T-cell (primary cell): ENCODE data around the gene HNRNPA0. TPM values are rescaled to one million over a fixed set of nuclear protein-coding genes. Genes with fewer than 3 reads are reported as not detected.

Source experiments
- ATAC-seq, 4 experiments: fragments of 200-7000 bp in 3 of 4; fragments of 150-1000 bp in 1 of 4; cut with Tn5 transposase; replicated peaks in 1 of 4; 1 replicate in 3 of 4; 2 replicates in 1 of 4; pipeline ENCODE4 v1.10.0; 2021; ENCODE audit warnings: moderate library complexity in 3 of 4, mild to moderate bottlenecking in 2 of 4, moderate number of reproducible peaks in 1 of 4
- CTCF ChIA-PET, 2 donors: fragments of 300-600 bp; sonication (Branson Sonifier 250); formaldehyde crosslinking; loops; one replicate each; lab custom pipeline; 2022; ENCODE audit warnings: antibody characterized with exemption in 2 of 2; lab: Charles Lee
- POLR2A ChIA-PET, 2 donors: fragments of 300-600 bp; sonication (Branson Sonifier 250); formaldehyde crosslinking; loops; one replicate each; lab custom pipeline; 2022; ENCODE audit warnings: antibody characterized with exemption in 2 of 2; lab: Charles Lee
- DNase-seq, 35 experiments: peaks; one replicate each; pipeline versions ENCODE4 v3.0.0 to v3.0.0-alpha.2; 2013 to 2023
- H3K27ac ChIP-seq: one replicate; pipeline ENCODE4 v1.5.1; 2013; ENCODE audit warnings: low read length
- H3K27me3 ChIP-seq, 2 experiments: replicated peaks in 1 of 2; 1 replicate in 1 of 2; 2 replicates in 1 of 2; pipeline versions ENCODE4 v1.6.1 to v1.7.0; 2013; ENCODE audit warnings: low read length in 1 of 2, mixed read lengths in 1 of 2; ENCODE audit not compliant: control insufficient read depth in 2 of 2, insufficient read depth in 2 of 2; ENCODE audit errors: extremely low read depth in 1 of 2
- H3K36me3 ChIP-seq, 2 donors: 1 replicate in 1 of 2; 2 replicates in 1 of 2; pipeline versions ENCODE4 v1.6.1 to v1.7.0; 2013; ENCODE audit warnings: low read length in 1 of 2; ENCODE audit not compliant: control insufficient read depth in 2 of 2, insufficient read depth in 1 of 2; ENCODE audit errors: extremely low read depth in 1 of 2
- H3K4me1 ChIP-seq, 2 experiments: 1 replicate in 1 of 2; 2 replicates in 1 of 2; pipeline versions ENCODE4 v1.6.1 to v1.7.0; 2013; ENCODE audit warnings: low read length in 2 of 2, mixed read lengths in 1 of 2; ENCODE audit not compliant: insufficient read depth in 2 of 2, control insufficient read depth in 1 of 2; ENCODE audit errors: extremely low read depth in 1 of 2
- H3K4me3 ChIP-seq, 2 donors: 1 replicate in 1 of 2; 2 replicates in 1 of 2; pipeline versions ENCODE4 v1.5.1 to v1.7.0; 2013; ENCODE audit warnings: mild to moderate bottlenecking in 2 of 2, low read length in 1 of 2, moderate library complexity in 1 of 2; ENCODE audit not compliant: control insufficient read depth in 1 of 2; ENCODE audit errors: extremely low read depth in 1 of 2
- H3K9me3 ChIP-seq: 2 replicates; pipeline ENCODE4 v1.7.0; 2013
- H3K27ac Mint-ChIP-seq, 2 donors: one replicate each; pipeline ENCODE4 v1.8.0; 2020 to 2021; ENCODE audit warnings: mild to moderate bottlenecking in 2 of 2, mixed read lengths in 2 of 2
- H3K27me3 Mint-ChIP-seq, 2 donors: one replicate each; pipeline ENCODE4 v1.8.0; 2021 to 2022; ENCODE audit warnings: mixed read lengths in 2 of 2
- H3K36me3 Mint-ChIP-seq: one replicate; pipeline ENCODE4 v1.8.0; 2021; ENCODE audit warnings: mixed read lengths
- H3K4me1 Mint-ChIP-seq, 3 donors: one replicate each; pipeline ENCODE4 v1.8.0; 2020 to 2022; ENCODE audit warnings: mixed read lengths in 3 of 3, mild to moderate bottlenecking in 1 of 3
- H3K4me3 Mint-ChIP-seq, 3 donors: one replicate each; pipeline ENCODE4 v1.8.0; 2020 to 2022; ENCODE audit warnings: mild to moderate bottlenecking in 3 of 3, mixed read lengths in 3 of 3, moderate library complexity in 3 of 3
- H3K9me3 Mint-ChIP-seq, 3 donors: one replicate each; pipeline ENCODE4 v1.8.0; 2020 to 2022; ENCODE audit warnings: mixed read lengths in 3 of 3
- WGBS: methylation state at CpG from one replicate; pipeline ENCODE4 v1.1.5; 2013; ENCODE audit warnings: missing lambda C conversion rate; ENCODE audit not compliant: insufficient coverage; 5-methylcytosine and 5-hydroxymethylcytosine counted together
- total RNA-seq, 35 experiments: library from RNA in 6 of 35; stranded (reverse) in 6 of 35; fragments of 120-200 nt in 1 of 35; gene quantifications; one replicate each; pipeline versions ENCODE4 v1.2.1 to v1.2.4 and lab custom pipeline; 2013 to 2026

HNRNPA0 gene
- total RNA-seq, 5 donors from 2014 or later (not counting 1 experiment from before 2014, with no cell fraction given): 30.3 to 41.4 (median 32.7) TPM

GRCh38 chr5:137758715-137759306 is 4.6 kb upstream of the HNRNPA0 start:
- WGBS: 77% methylated on average over 3 of the region's 6 CpGs
- H3K4me3 Mint-ChIP-seq: no peak overlapping the region
- peaks cover 0 to 5% (median 5%) of the 10 kb centered on the region in 3 donors for H3K4me1 Mint-ChIP-seq
- peaks cover 3 to 9% of the 10 kb centered on the region in 2 experiments for H3K4me1 ChIP-seq
- H3K36me3 ChIP-seq: no peaks in the 10 kb centered on the region
- H3K36me3 Mint-ChIP-seq: peaks cover 3% of the 10 kb centered on the region
- ATAC-seq (no peak), DNase-seq (no peak)
- no peaks in the 10 kb centered on the region for H3K27me3 Mint-ChIP-seq
- no peaks in the 10 kb centered on the region for H3K9me3 ChIP-seq
- ChIA-PET CTCF (interaction anchor here in 1 of 2 donors (1.0 kb wide), 1 partner anchor 20 kb away, joined by 3 read pairs; no protein-coding TSS in a partner anchor), POLR2A (interaction anchor here in 1 of 2 donors (0.6 kb wide), 1 partner anchor 346 kb away, joined by 3 read pairs; no protein-coding TSS in a partner anchor)
- H3K27ac ChIP-seq: no peak overlapping the region
- H3K27me3 ChIP-seq: no peaks in the 10 kb centered on the region
- no peak overlapping the region for H3K4me3 ChIP-seq
- H3K9me3 Mint-ChIP-seq: no peaks in the 10 kb centered on the region
- H3K27ac Mint-ChIP-seq: no peak overlapping the region

GRCh38 chr5:137758121-137758520 is 4.0 kb upstream of the HNRNPA0 start:
- Histone ChIP-seq H3K36me3 (no peaks in the 10 kb centered on the region), H3K27ac (no peak overlapping the region), H3K27me3 (no peaks in the 10 kb centered on the region), H3K4me1 (peaks cover 3 to 9% of the 10 kb centered on the region in 2 experiments), H3K9me3 (no peaks in the 10 kb centered on the region), H3K4me3 (no peak overlapping the region)
- Mint-ChIP-seq H3K9me3 (no peaks in the 10 kb centered on the region), H3K36me3 (peaks cover 3% of the 10 kb centered on the region), H3K27ac (no peak overlapping the region), H3K4me1 (peaks cover 0 to 5% (median 5%) of the 10 kb centered on the region in 3 donors), H3K27me3 (no peaks in the 10 kb centered on the region), H3K4me3 (no peak overlapping the region)
- CTCF ChIA-PET: interaction anchor here in 1 of 2 donors (1.0 kb wide), 1 partner anchor 21 kb away, joined by 3 read pairs; no protein-coding TSS in a partner anchor
- ATAC-seq: no peak
- DNase-seq: no peak
- WGBS: 94% methylated on average over 3 of the region's 4 CpGs
- POLR2A ChIA-PET: no interaction called here

GRCh38 chr5:137757634-137758033 is 3.5 kb upstream of the HNRNPA0 start:
- Histone ChIP-seq H3K4me1 (peaks cover 3 to 14% of the 10 kb centered on the region in 2 experiments), H3K9me3 (no peaks in the 10 kb centered on the region), H3K27me3 (no peaks in the 10 kb centered on the region), H3K27ac (no peak overlapping the region), H3K4me3 (no peak overlapping the region), H3K36me3 (no peaks in the 10 kb centered on the region)
- DNase-seq (no peak), ATAC-seq (no peak)
- Mint-ChIP-seq H3K27me3 (no peaks in the 10 kb centered on the region), H3K36me3 (peaks cover 3% of the 10 kb centered on the region), H3K4me3 (no peak overlapping the region), H3K27ac (no peak overlapping the region), H3K4me1 (peaks cover 0 to 5% (median 5%) of the 10 kb centered on the region in 3 donors), H3K9me3 (no peaks in the 10 kb centered on the region)
- WGBS: 86% methylated on average over 1 of the region's 5 CpGs
- ChIA-PET CTCF (interaction anchor here in 1 of 2 donors (0.9 to 1.0 kb wide), 2 partner anchors 22 to 698 kb away, joined by 3 read pairs; no protein-coding TSS in a partner anchor), POLR2A (no interaction called here)

- DNase-seq (no peak), ATAC-seq (peak in 3 of 4 experiments; percentile 32 to 39 (median 35))
- CTCF ChIA-PET: interaction anchor here in 1 of 2 donors (0.7 kb wide), 1 partner anchor 239 kb away, joined by 3 read pairs; no protein-coding TSS in a partner anchor
- H3K36me3 ChIP-seq: peaks cover 0 to 7% of the 10 kb centered on the region in 2 donors
- POLR2A ChIA-PET: interaction anchor here (0.6 to 1.6 kb wide), 6 partner anchors 12 to 1036 kb away, joined by 4 to 7 read pairs (median 6); partner anchors contain the start of gene KLHL3 (in 1 of the 2)
- H3K9me3 Mint-ChIP-seq: no peaks in the 10 kb centered on the region
- H3K4me3 ChIP-seq: peak overlapping the region; percentile 92 to 97
- peaks cover 22 to 26% (median 26%) of the 10 kb centered on the region in 3 donors for H3K4me1 Mint-ChIP-seq
- peak overlapping the region; percentile 100 for H3K27ac Mint-ChIP-seq
- 22% methylated on average over 31 of the region's 36 CpGs for WGBS
- H3K27me3 Mint-ChIP-seq: no peaks in the 10 kb centered on the region
- H3K27me3 ChIP-seq: no peaks in the 10 kb centered on the region
- peak overlapping the region; percentile 88 to 97 (median 95) for H3K4me3 Mint-ChIP-seq
- no peaks in the 10 kb centered on the region for H3K9me3 ChIP-seq
- peaks cover 14% of the 10 kb centered on the region for H3K36me3 Mint-ChIP-seq
- H3K4me1 ChIP-seq: peaks cover 17 to 23% of the 10 kb centered on the region in 2 experiments
- H3K27ac ChIP-seq: peak overlapping the region; percentile 100
Observed at GRCh38 chr5:137754961-137755762, 999 bp upstream of the HNRNPA0 start.

GRCh38 chr5:137753691-137754187 is 424 bp downstream of the HNRNPA0 start:
- no peaks in the 10 kb centered on the region for H3K9me3 Mint-ChIP-seq
- peak overlapping the region; percentile 88 to 97 (median 95) for H3K4me3 Mint-ChIP-seq
- Histone ChIP-seq H3K27me3 (no peaks in the 10 kb centered on the region), H3K4me3 (peak overlapping the region; percentile 92 to 97), H3K4me1 (peaks cover 17 to 26% of the 10 kb centered on the region in 2 experiments), H3K9me3 (no peaks in the 10 kb centered on the region), H3K27ac (peak overlapping the region; percentile 100), H3K36me3 (peaks cover 6 to 7% of the 10 kb centered on the region in 2 donors)
- ChIA-PET POLR2A (interaction anchor here (0.5 to 1.6 kb wide), 3 partner anchors 13 to 657 kb away, joined by 3 to 5 read pairs (median 4); partner anchors contain the start of gene KLHL3 (in 1 of the 2)), CTCF (interaction anchor here in 1 of 2 donors (0.8 to 1.7 kb wide), 7 partner anchors 10 to 93 kb away, joined by 3 to 5 read pairs (median 3); no protein-coding TSS in a partner anchor)
- H3K4me1 Mint-ChIP-seq: peaks cover 24 to 37% (median 36%) of the 10 kb centered on the region in 3 donors
- peak in 9 of 35 experiments; percentile 11 to 39 (median 31) for DNase-seq
- H3K36me3 Mint-ChIP-seq: peaks cover 13% of the 10 kb centered on the region
- peak; percentile 14 to 19 (median 16) for ATAC-seq
- no peaks in the 10 kb centered on the region for H3K27me3 Mint-ChIP-seq
- peak overlapping the region; percentile 100 for H3K27ac Mint-ChIP-seq
- WGBS: under 1% methylated on average over 45 of the region's 45 CpGs
